Progenitor cell of endocrine pancreas (in vitro differentiated cells): ENCODE results near the gene DPH2. TPM values are rescaled to one million over a fixed set of nuclear protein-coding genes. Genes with fewer than 3 reads are reported as not detected.

Experiments
- DNase-seq: peaks from one replicate; pipeline ENCODE4 v3.0.0; 2021; ENCODE audit warnings: low spot score; ENCODE audit not compliant: unreplicated experiment
- H3K27ac Mint-ChIP-seq: 2 replicates; pipeline ENCODE4 v1.8.0; 2021; ENCODE audit warnings: mild to moderate bottlenecking, moderate library complexity, mixed read lengths
- H3K27me3 Mint-ChIP-seq: 2 replicates; pipeline ENCODE4 v1.8.0; 2021; ENCODE audit warnings: mixed read lengths
- H3K36me3 Mint-ChIP-seq: 2 replicates; pipeline ENCODE4 v1.8.0; 2022; ENCODE audit warnings: mixed read lengths; ENCODE audit not compliant: insufficient read depth
- H3K4me1 Mint-ChIP-seq: 2 replicates; pipeline ENCODE4 v1.8.0; 2021; ENCODE audit warnings: low read depth, mixed read lengths
- H3K4me3 Mint-ChIP-seq: 2 replicates; pipeline ENCODE4 v1.8.0; 2021; ENCODE audit warnings: low read depth, mild to moderate bottlenecking, moderate library complexity, mixed read lengths
- H3K9me3 Mint-ChIP-seq: 2 replicates; pipeline ENCODE4 v1.8.0; 2021; ENCODE audit warnings: low read depth, mixed read lengths
- CTCF ChIP-seq: fragments of 200-600 bp; sonication (generic); IDR thresholded peaks from one replicate; pipeline ENCODE4 v1.5.0; 2021; ENCODE audit warnings: antibody characterized with exemption, mild to moderate bottlenecking; ENCODE audit not compliant: unreplicated experiment
- total RNA-seq: library from RNA; stranded (reverse); gene quantifications from 2 replicates; pipeline ENCODE4 v1.2.1, GENCODE V29; 2021

DPH2 gene
- total RNA-seq, 1 donor from 2014 or later, result 25.4 TPM

DNA sequence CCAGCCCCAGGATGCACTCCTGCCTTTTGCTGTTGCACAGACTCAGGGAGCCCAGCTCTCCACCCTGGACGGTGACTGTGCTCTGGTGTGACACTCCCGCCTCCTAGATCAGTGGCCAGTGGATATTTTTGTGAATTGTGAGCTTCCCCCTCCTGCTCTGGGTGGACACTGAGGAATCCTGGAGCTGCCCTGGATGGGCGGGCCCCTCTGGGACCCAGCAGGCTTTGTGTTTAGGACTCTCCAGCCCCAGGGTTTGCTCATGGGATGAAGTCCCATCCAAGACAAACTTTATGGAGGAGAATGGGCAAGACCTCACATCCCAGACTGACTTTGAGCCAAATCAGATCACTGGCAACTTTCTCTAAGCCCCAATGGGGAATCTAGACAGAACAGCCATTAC is 45.4 kb downstream of the DPH2 start:
- TF ChIP-seq CTCF, result no peak
- H3K4me3 Mint-ChIP-seq, result no peak overlapping the region
- no peaks in the 10 kb centered on the region for H3K36me3 Mint-ChIP-seq
- H3K27me3 Mint-ChIP-seq, result no peaks in the 10 kb centered on the region
- DNase-seq, result no peak
- H3K27ac Mint-ChIP-seq, result no peak overlapping the region
- H3K4me1 Mint-ChIP-seq, result peaks cover 7% of the 10 kb centered on the region
- H3K9me3 Mint-ChIP-seq, result no peaks in the 10 kb centered on the region

- no peak for DNase-seq
- Mint-ChIP-seq H3K36me3 (no peaks in the 10 kb centered on the region), H3K27me3 (no peaks in the 10 kb centered on the region), H3K4me1 (peaks cover 7% of the 10 kb centered on the region), H3K27ac (no peak overlapping the region), H3K9me3 (no peaks in the 10 kb centered on the region), H3K4me3 (no peak overlapping the region)
- no peak for TF ChIP-seq CTCF
These were observed 46.5 kb downstream of the DPH2 start for GRCh38 chr1:44016041-44016889.

- Mint-ChIP-seq H3K4me1 (peaks cover 3% of the 10 kb centered on the region), H3K9me3 (no peaks in the 10 kb centered on the region), H3K4me3 (no peak overlapping the region), H3K27ac (no peak overlapping the region), H3K27me3 (no peaks in the 10 kb centered on the region), H3K36me3 (no peaks in the 10 kb centered on the region)
- no peak for DNase-seq
- TF ChIP-seq CTCF, result no peak
These were observed 47.1 kb downstream of the DPH2 start for GRCh38 chr1:44016890-44017400.

GRCh38 chr1:44019466-44019948 is 49.7 kb downstream of the DPH2 start:
- Mint-ChIP-seq H3K4me3 (no peak overlapping the region), H3K36me3 (peaks cover 3% of the 10 kb centered on the region), H3K27me3 (no peaks in the 10 kb centered on the region), H3K27ac (no peak overlapping the region), H3K9me3 (no peaks in the 10 kb centered on the region), H3K4me1 (peaks cover 2% of the 10 kb centered on the region)
- TF ChIP-seq CTCF, result no peak
- no peak for DNase-seq

- peaks cover 2% of the 10 kb centered on the region for H3K4me1 Mint-ChIP-seq
- H3K36me3 Mint-ChIP-seq, result peaks cover 6% of the 10 kb centered on the region
- no peak overlapping the region for H3K4me3 Mint-ChIP-seq
- no peak for TF ChIP-seq CTCF
- H3K27me3 Mint-ChIP-seq, result no peaks in the 10 kb centered on the region
- H3K9me3 Mint-ChIP-seq, result no peaks in the 10 kb centered on the region
- H3K27ac Mint-ChIP-seq, result no peak overlapping the region
- DNase-seq, result no peak
These were observed 50.7 kb downstream of the DPH2 start for GRCh38 chr1:44020464-44020863.
